H1 (cell line): ENCODE measurements around the gene SLC43A3. TPM values are rescaled to one million over a fixed set of nuclear protein-coding genes. Genes with fewer than 3 reads are reported as not detected.

ENCODE experiments used
- ATF3 ChIP-seq: IDR thresholded peaks from 2 replicates; pipeline ENCODE4 v1.6.1; 2011; ENCODE audit warnings: low read depth, mild to moderate bottlenecking, low read length; ENCODE audit not compliant: insufficient read depth
- CTCF ChIP-seq, 3 experiments: IDR thresholded peaks; 1 replicate in 2 of 3; 2 replicates in 1 of 3; pipeline versions ENCODE4 v1.5.1 to v1.6.1; 2011; ENCODE audit warnings: low read length in 3 of 3, mild to moderate bottlenecking in 3 of 3, inconsistent platforms in 2 of 3, low read depth in 1 of 3, moderate library complexity in 1 of 3; ENCODE audit not compliant: insufficient read depth in 1 of 3; ENCODE audit errors: control extremely low read depth in 1 of 3
- SAP30 ChIP-seq: fragments of 300-600 bp; sonication (generic); IDR thresholded peaks from 2 replicates; pipeline ENCODE4 v1.7.1; 2012; ENCODE audit warnings: low read length, moderate library complexity, mild to moderate bottlenecking, inconsistent platforms; ENCODE audit not compliant: insufficient read depth, insufficient replicate concordance
- polyA plus RNA-seq, 7 experiments: library from polyadenylated mRNA; depleted of rRNA in 3 of 7; stranded (reverse) in 5 of 7; unstranded in 2 of 7; fragments of >200 nt in 5 of 7; fragments of 200-250 nt in 2 of 7; gene quantifications; 1 replicate in 5 of 7; 2 replicates in 1 of 7; 4 replicates in 1 of 7; pipeline versions ENCODE4 v1.2.1 to v1.2.3, GENCODE V29; 2011 to 2013; ENCODE audit warnings: missing spikeins in 2 of 7, mixed read lengths in 2 of 7
- total RNA-seq: library from RNA; stranded (reverse); fragmentation: NEBNext Ultra II Directional; extraction: Animal tissue kit (Norgen Biotek cat#: 25700); gene quantifications from 2 replicates; pipeline ENCODE4 v1.2.1, GENCODE V29; 2021

The SLC43A3 gene
- total and polyA plus RNA-seq, 2 of the 8 experiments (the other 6 are each of a cell fraction or from before 2014, with no cell fraction given): 31.8 to 67.8 TPM

- TF ChIP-seq ATF3 (no peak), SAP30 (no peak), CTCF (IDR thresholded peaks at IDR 0.05; ENCODE audit: control extremely low read depth in 1 of 3, insufficient read depth in 1 of 3, low read depth in 1 of 3, low read length in 3 of 3) (no peak)
These were observed 52.0 kb downstream of the SLC43A3 start (continued) for GRCh38 chr11:57374966-57375365.
